ENCODE data around the gene KLHL29.

- TF ChIP-seq POLR2AphosphoS5 (IDR thresholded peaks at IDR 0.05; ENCODE audit: low read depth) (no peak), CTCF (conservative IDR thresholded peaks at IDR 0.05; ENCODE audit: low read depth in 2 of 2) (no peak), EZH2 (IDR thresholded peaks at IDR 0.05; ENCODE audit: low read depth, unreplicated experiment) (no peak)
Observed at GRCh38 chr2:23669413-23670244, 284.6 kb downstream of the KLHL29 start.
